Hippocampal formation (tissue), 2 donors: Measurements from ENCODE around the gene VPS52.
A peak's percentile ranks its signal among the peaks of the same experiment; 100 is the strongest.
"Not testable (repeated sequence)": the region's sequence is repeated elsewhere in the genome, so short reads cannot be mapped to it uniquely, and the experiment has no call there.

ENCODE experiments used
- DNase-seq, 2 donors: peaks; one replicate each; lab custom pipeline; 2025; lab: John Stamatoyannopoulos, UW

The VPS52 gene

DNA sequence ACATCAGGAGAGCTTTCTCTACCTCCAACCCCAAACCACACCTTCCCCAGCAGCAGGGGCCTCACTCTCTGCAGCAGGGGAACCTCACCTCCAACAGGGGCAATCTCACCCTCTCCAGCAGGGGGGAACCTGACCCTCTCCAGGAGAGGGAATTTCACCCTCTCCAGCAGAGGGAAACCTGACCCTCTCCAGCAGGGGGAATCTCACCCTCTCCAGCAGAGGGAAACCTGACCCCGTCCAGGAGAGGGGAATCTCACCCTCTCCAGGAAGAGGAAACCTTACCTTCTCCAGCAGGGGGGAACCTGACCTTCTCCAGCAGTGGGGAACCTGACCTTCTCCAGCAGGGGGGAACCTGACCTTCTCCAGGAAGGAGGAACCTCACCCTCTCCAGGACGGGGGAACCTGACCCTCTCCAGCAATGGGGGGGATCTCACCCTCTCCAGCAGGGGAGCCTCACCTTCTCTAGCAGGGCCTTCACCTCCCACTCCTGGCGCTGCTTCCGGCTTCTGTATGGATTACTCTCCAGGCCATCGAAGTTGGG lies 8.4 kb upstream of the VPS52 start:
- DNase-seq = no peak

DNA sequence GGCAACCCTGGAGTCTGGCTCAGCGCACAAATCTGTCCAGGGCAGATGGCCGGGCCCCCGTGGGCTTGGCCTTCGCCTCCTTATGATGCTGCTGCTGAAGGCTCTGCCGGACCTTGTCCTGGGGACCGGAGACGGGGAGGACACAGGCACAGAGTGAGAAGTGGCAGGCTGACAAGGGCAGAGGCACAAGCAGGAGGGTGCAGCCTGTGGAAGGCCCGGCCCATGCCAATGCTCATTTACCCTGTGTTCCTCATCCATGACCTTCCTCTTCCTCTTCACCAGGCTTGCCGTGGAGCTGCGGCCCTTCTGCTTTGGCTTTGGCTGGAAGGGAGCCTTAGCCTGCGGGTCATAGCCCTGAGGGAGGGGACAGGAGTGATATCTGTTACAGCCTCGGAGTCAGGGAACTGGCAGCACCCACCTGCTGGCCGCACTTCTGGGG lies 7.6 kb upstream of the VPS52 start:
- no peak for DNase-seq

DNA sequence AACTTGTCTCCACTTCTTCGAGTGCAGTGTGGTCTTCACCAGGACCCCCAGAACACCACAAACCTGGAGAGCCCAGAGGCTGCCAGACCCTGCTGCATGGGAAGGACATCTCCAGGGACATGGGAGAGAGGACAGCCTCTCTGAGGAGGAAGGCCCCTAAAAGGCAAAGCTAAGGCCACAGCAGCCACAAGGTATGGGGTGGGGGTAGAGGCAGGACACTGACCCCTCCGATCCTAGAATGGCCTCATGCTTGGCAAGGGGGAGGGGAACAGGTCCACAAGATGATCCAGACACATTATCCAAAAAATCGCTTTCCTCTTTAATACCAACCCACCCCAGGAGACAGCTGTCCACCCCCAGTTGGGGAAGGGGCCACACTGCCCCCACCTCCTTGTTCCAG lies 7.1 kb upstream of the VPS52 start:
- DNase-seq = no peak

DNA sequence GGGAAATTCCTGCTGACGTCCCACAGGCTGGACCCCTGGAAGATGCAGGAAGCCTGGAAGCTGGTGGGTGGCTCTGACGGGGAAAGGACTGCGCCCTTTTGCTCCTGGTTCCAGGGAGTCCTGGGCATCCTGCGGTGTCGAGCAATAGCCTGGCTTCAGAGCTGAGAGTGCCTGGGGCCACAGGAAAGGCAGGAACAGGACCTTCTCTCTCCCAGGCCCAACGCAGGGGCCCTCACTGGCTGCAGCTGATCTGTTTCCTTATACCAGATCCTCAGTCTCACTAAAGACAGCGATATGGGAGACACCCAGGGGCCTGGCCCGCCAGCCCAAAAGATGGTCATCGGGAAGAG lies 6.7 kb upstream of the VPS52 start:
- DNase-seq = no peak

- DNase-seq = no peak
Observed at GRCh38 chr6:33277663-33278391, 6.2 kb upstream of the VPS52 start.

GRCh38 chr6:33276864-33277662 lies 5.4 kb upstream of the VPS52 start, which contains the start of gene B3GALT4:
Gene B3GALT4 (plus strand): TSS chr6:33277123. CDS start chr6:33277420, 297 bp downstream.
- DNase-seq = peak; percentile 6 to 58

- DNase-seq = no peak
Observed at GRCh38 chr6:33276581-33276863, 4.8 kb upstream of the VPS52 start.

DNA sequence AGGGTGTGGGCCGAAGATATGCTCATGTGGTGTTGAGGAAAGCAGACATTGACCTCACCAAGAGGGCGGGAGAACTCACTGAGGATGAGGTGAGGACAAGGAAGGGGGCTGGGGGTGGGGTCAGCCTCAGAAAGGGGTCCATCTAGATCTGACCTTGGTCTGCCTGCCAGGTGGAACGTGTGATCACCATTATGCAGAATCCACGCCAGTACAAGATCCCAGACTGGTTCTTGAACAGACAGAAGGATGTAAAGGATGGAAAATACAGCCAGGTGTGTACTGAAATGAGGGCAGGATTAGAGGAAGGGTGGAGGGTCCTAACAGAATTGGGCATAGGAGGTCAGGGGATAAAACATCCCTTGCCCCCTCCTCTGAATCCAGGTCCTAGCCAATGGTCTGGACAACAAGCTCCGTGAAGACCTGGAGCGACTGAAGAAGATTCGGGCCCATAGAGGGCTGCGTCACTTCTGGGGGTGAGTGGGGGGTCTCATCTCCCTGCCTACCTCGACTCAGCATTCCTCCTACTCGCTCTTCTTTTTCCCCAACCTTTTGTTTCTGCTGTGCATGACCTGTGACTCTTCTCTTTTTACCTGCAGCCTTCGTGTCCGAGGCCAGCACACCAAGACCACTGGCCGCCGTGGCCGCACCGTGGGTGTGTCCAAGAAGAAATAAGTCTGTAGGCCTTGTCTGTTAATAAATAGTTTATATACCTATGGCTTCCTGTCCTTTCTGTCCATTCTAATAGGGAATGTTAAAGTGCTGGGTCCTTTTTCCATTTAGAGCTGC lies 4.3 kb upstream of the VPS52 start:
- not testable (repeated sequence) for DNase-seq

DNA sequence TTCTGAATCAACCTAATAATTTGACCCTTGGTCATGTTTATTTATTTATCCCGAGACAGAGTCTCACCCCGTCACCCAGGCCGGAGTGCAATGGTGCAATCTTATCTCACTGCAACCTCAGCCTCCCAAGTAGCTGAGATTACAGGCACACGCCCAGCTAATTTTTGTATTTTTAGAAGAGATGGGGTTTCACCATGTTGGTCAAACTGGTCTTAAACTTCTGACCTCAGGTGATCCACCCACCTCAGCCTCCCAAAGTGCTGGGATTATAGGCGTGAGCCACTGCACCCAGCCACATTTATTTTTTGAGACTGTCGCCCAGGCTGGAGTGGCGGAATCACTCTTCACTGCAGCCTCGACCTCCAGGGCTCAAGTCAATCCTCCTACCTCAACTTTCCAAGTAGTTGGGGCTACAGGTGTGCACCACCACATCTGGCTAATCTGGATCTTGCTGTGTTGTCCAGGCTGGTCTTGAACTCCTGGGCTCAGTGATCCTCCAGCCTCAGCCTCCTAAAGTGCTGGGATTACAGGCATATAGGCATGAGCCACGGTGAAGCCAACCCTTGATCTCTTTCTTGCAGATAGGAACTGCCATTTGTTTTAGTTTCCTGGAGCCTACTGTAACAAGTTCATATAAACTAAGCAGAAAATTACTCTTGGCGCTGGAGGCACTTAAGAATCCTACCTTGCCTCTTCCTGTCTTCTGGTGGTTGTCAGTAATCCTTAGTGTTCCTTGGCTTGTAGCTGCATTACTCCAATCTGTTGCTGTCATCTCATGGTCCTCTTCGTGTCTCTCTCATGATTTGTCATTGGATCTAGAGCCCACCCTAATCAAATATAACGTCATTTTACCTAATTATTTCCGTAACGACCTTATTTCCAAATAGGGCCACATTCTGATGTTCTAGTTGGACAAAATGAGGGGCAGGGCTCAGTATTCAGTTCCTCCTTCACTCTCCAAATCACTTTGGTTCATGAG lies 2.5 kb upstream of the VPS52 start:
- DNase-seq = no peak

GRCh38 chr6:33273129-33273923 lies 1.6 kb upstream of the VPS52 start:
- DNase-seq = no peak

- no peak for DNase-seq
Observed at GRCh38 chr6:33272275-33273128, 826 bp upstream of the VPS52 start.

DNA sequence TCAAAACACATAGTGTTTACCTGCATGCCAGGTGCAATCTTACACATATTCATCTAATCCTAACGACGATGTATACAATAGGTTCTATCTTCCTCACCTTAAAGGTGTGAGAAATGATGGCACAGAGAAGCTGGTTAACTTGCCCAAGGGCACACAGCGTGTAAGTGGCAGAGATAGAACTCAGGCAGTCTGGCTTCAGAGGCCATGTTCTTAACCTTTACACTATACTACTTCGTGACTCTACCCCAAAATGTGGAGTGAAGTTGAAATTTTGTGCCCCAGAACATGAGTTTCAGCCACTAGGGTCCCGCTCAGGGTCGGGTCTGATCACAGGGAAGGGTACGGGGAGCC lies 584 bp downstream of the VPS52 start:
- no peak for DNase-seq

DNA sequence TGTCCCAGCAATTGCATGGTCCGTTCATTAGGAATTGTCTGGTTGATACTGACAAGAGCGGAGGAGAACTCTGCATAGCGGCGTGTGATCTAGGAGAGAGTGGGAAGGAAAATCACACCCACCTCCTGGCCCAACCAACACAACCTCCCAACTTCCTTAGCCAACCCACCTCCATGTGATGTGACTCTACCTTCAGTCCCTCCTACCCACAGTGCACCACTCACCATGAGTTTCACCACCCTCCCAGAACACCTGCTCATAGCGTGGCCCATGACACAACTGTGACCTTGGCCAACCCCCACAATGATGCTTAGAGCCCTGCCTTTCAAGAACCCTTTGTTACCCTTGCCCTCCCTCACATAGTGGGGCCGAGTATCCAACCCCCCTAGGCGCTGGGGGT lies 7.7 kb downstream of the VPS52 start:
- DNase-seq = no peak

GRCh38 chr6:33262490-33262889 lies 9.2 kb downstream of the VPS52 start:
- not testable (repeated sequence) for DNase-seq

DNA sequence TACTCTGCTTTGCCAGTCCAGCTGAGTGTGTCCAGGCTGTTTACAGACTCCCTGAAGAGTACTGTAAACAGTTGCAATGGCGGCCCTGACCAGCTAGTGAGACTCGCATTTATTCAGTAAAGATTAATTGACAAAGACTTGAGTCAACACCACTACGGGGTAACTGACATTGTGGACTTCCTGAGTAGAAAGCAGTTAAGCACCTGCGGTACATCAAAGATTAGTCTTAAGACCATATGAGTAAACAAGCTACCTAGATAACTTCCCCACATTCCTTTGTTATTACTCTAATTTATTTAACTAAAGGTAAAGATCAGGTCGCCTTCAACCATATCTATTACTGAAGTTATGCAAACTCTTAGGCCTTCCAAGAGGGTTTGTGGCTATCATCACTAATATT lies 12.6 kb downstream of the VPS52 start:
- no peak for DNase-seq

- no peak for DNase-seq
Observed at GRCh38 chr6:33254591-33254990, 17.1 kb downstream of the VPS52 start.

DNA sequence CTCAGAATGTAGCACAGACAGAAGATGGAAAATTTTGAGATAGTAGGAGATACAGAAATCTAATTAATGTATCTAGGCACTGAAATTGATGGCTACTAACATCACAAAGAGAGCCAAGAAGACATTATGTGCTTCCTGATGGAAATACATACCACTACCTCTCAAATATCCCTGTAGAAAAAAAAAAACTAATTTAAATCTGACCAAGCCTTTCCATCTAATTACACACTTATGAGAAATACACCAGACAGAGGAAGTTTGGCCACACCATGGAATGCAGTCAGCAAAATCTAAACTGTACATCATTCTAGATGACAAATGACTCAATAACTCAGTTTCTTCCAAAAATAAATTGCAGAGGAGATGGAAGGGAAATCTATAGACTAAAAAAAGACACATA lies 18.9 kb downstream of the VPS52 start:
- DNase-seq = no peak

DNA sequence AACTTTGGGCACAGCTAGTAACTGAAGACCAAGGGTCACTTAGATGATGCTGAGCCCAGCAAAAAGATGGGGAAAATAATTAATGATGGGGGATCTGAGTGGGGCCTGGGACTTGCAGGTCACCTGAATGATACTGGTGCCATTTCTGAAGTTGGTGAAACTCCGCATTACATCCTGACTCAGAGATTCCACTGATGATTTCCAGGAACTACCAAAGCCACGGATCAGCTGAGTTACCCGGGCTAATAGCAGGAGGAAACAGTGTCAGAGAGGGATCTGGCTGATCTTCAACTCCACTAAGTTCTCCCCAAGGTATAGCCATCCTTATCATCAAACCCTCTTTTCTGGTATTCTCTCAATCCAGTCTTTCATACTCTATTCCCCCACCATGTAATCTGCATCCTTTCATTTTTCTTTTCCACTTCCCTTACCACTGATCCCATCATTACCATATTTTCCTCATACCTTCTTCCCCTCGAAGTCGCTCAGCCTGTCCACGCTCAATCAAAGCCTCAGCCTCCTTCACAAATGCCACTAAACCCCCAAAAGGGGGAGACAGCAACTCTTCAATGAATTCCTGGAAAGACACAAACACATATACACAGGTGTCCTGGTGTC lies 20.2 kb downstream of the VPS52 start:
- DNase-seq = no peak

- no peak for DNase-seq
Observed at GRCh38 chr6:33250731-33251130, 20.9 kb downstream of the VPS52 start.
